Endothelial cell of umbilical vein (primary cell): Measurements from ENCODE around the gene GSK3A.

Experiments
- CTCF ChIP-seq, 2 donors: IDR thresholded peaks; 1 replicate in 1 of 2; 2 replicates in 1 of 2; pipeline ENCODE4 v1.5.1; 2011; ENCODE audit warnings: low read length in 2 of 2, mild to moderate bottlenecking in 2 of 2, moderate library complexity in 2 of 2, control low read depth in 1 of 2, inconsistent platforms in 1 of 2, low read depth in 1 of 2; ENCODE audit not compliant: insufficient read depth in 1 of 2; ENCODE audit errors: extremely low read depth in 1 of 2
- JUN ChIP-seq: IDR thresholded peaks from 2 replicates; pipeline ENCODE4 v1.6.1; 2011; ENCODE audit warnings: borderline replicate concordance, low read depth; ENCODE audit not compliant: insufficient read length, insufficient read depth
- MYC ChIP-seq: IDR thresholded peaks from one replicate; pipeline ENCODE4 v1.6.1; 2011; ENCODE audit warnings: mild to moderate bottlenecking, low read depth, low read length
- POLR2A ChIP-seq: IDR thresholded peaks from 2 replicates; pipeline ENCODE4 v1.6.1; 2012; ENCODE audit warnings: low read depth, mild to moderate bottlenecking, control low read depth, low read length

DNA sequence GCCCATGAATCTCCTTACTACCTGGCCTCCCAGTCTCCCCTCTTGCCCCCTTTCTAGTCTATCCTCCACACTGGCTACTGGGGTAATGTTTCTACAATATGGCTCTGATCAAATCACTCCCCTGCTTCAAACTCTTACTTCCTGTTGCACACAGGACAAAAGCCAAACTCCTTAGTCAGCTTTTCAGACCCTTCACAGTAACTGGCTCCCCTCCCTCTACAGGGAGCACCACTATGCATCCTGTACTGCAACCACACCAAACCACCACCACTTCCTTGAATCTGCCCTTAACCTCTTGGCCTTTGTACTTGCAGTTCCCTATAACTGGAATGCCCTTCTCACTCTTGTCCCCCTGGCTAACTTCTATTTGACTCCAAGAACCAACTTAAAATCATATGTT, 57.1 kb downstream of the GSK3A start:
- TF ChIP-seq JUN = no peak
- no peak for TF ChIP-seq CTCF (IDR thresholded peaks at IDR 0.05; ENCODE audit: extremely low read depth in 1 of 2, insufficient read depth in 1 of 2, low read depth in 1 of 2, low read length in 2 of 2)
- TF ChIP-seq MYC = no peak
- TF ChIP-seq POLR2A = no peak
